D721Med (cell line): ENCODE data around the gene SCD5.

Experiments used
- DNase-seq: peaks from one replicate; pipeline ENCODE4 v3.0.0; 2011; ENCODE audit warnings: low spot score; ENCODE audit not compliant: insufficient read length
- FAIRE-seq: peaks from 2 replicates; lab custom pipeline; 2011; peaks lifted over from hg19 to GRCh38; lab: Jason Lieb, UNC
- CTCF ChIP-seq: IDR thresholded peaks from 2 replicates; pipeline ENCODE4 v1.5.1; 2012; ENCODE audit warnings: mild to moderate bottlenecking, control low read depth; ENCODE audit not compliant: insufficient read depth; ENCODE audit errors: missing control alignments

The SCD5 gene

GRCh38 chr4:82753725-82754410 is 44.7 kb downstream of the SCD5 start:
- no peak for TF ChIP-seq CTCF
- no peak for DNase-seq

GRCh38 chr4:82753238-82753637 is 45.4 kb downstream of the SCD5 start:
- no peak for DNase-seq
- no peak for TF ChIP-seq CTCF
- FAIRE-seq = no peak

More at GRCh38 chr4:82753725-82754410, 44.7 kb downstream of the SCD5 start:
- no peak for FAIRE-seq

- DNase-seq (no peak), FAIRE-seq (no peak)
- TF ChIP-seq CTCF = no peak
Measured at GRCh38 chr4:82748810-82749470, 49.7 kb downstream of the SCD5 start.

GRCh38 chr4:82747686-82748575 is 50.7 kb downstream of the SCD5 start:
- FAIRE-seq (no peak), DNase-seq (no peak)
- TF ChIP-seq CTCF = no peak

GRCh38 chr4:82746705-82747574 is 51.7 kb downstream of the SCD5 start:
- no peak for TF ChIP-seq CTCF
- no peak for FAIRE-seq
- DNase-seq = no peak

GRCh38 chr4:82745173-82745842 is 53.3 kb downstream of the SCD5 start:
- TF ChIP-seq CTCF = no peak
- DNase-seq (no peak), FAIRE-seq (no peak)
